GM19372 (cell line): ENCODE data around the gene TOM1.
"Not testable (repeated sequence)": the region's sequence is repeated elsewhere in the genome, so short reads cannot be mapped to it uniquely, and the experiment has no call there.

Experiments
- ATAC-seq: cut with Tn5 transposase; IDR thresholded peaks from one replicate; pipeline ENCODE4 v1.9.1; 2021; ENCODE audit warnings: mild to moderate bottlenecking, low read depth, moderate library complexity; ENCODE audit not compliant: unreplicated experiment

Gene TOM1

GRCh38 chr22:35363566-35364086 lies 63.9 kb downstream of the TOM1 start:
- no peak for ATAC-seq

GRCh38 chr22:35364230-35364629 lies 64.5 kb downstream of the TOM1 start:
- ATAC-seq, result not testable (repeated sequence)

GRCh38 chr22:35367331-35367886 lies 67.7 kb downstream of the TOM1 start:
- no peak for ATAC-seq

GRCh38 chr22:35368386-35368785 lies 68.7 kb downstream of the TOM1 start:
- no peak for ATAC-seq

- no peak for ATAC-seq
These were observed 70.3 kb downstream of the TOM1 start for GRCh38 chr22:35369996-35370395.

- no peak for ATAC-seq
These were observed 74.1 kb downstream of the TOM1 start for GRCh38 chr22:35373781-35374180.

GRCh38 chr22:35375031-35375430 lies 75.3 kb downstream of the TOM1 start:
- ATAC-seq, result no peak

- ATAC-seq, result no peak
These were observed 75.8 kb downstream of the TOM1 start for GRCh38 chr22:35375526-35375925.

- ATAC-seq, result peak; percentile 56
These were observed 77.2 kb downstream of the TOM1 start for GRCh38 chr22:35376728-35377472.

GRCh38 chr22:35377735-35378134 lies 78.0 kb downstream of the TOM1 start:
- no peak for ATAC-seq

GRCh38 chr22:35378621-35379020 lies 78.9 kb downstream of the TOM1 start:
- no peak for ATAC-seq

- ATAC-seq, result no peak
These were observed 79.7 kb downstream of the TOM1 start for GRCh38 chr22:35379146-35379993.

GRCh38 chr22:35380013-35380412 lies 80.3 kb downstream of the TOM1 start:
- no peak for ATAC-seq

GRCh38 chr22:35380537-35381423 lies 81.1 kb downstream of the TOM1 start, which contains the start of gene HMOX1:
Gene HMOX1, plus strand, starts transcription at chr22:35381096. Its CDS starts 78 bp downstream, at chr22:35381174.
- peak; percentile 68 for ATAC-seq

- ATAC-seq, result no peak
These were observed 81.8 kb downstream of the TOM1 start for GRCh38 chr22:35381424-35382009.

GRCh38 chr22:35383679-35384071 lies 84.0 kb downstream of the TOM1 start:
- no peak for ATAC-seq

GRCh38 chr22:35384527-35384926 lies 84.8 kb downstream of the TOM1 start:
- ATAC-seq, result no peak

GRCh38 chr22:35384975-35385588 lies 85.4 kb downstream of the TOM1 start:
- ATAC-seq, result no peak

GRCh38 chr22:35386670-35387288 lies 87.1 kb downstream of the TOM1 start:
- no peak for ATAC-seq
